Islet of Langerhans (tissue), 1 donor: Measurements from ENCODE around the gene LCNL1.
"Not testable (repeated sequence)": the region's sequence is repeated elsewhere in the genome, so short reads cannot be mapped to it uniquely, and the experiment has no call there.

Experiments used
- FAIRE-seq: peaks from one replicate; lab custom pipeline; 2011; peaks lifted over from hg19 to GRCh38; lab: Jason Lieb, UNC

The LCNL1 gene

GRCh38 chr9:136995362-136995761 lies 12.6 kb downstream of the LCNL1 start:
- no peak for FAIRE-seq

GRCh38 chr9:136995772-136996311 lies 13.0 kb downstream of the LCNL1 start:
- FAIRE-seq: no peak

- no peak for FAIRE-seq
Observed at GRCh38 chr9:136996361-136997292, 13.8 kb downstream of the LCNL1 start, which contains the start of gene CLIC3. Gene CLIC3 (minus strand): TSS chr9:136996568. CDS start chr9:136996543, 25 bp downstream.

GRCh38 chr9:136997371-136997770 lies 14.6 kb downstream of the LCNL1 start:
- no peak for FAIRE-seq

- no peak for FAIRE-seq
Observed at GRCh38 chr9:136997830-136998234, 15.0 kb downstream of the LCNL1 start.

- FAIRE-seq: no peak
Observed at GRCh38 chr9:137000177-137000930, 17.6 kb downstream of the LCNL1 start.

GRCh38 chr9:137001857-137002645 lies 19.3 kb downstream of the LCNL1 start:
- FAIRE-seq: no peak

- no peak for FAIRE-seq
Observed at GRCh38 chr9:137002646-137003041, 19.9 kb downstream of the LCNL1 start.

- FAIRE-seq: not testable (repeated sequence)
Observed at GRCh38 chr9:137004285-137004684, 21.5 kb downstream of the LCNL1 start.

- FAIRE-seq: no peak
Observed at GRCh38 chr9:137006116-137007003, 23.6 kb downstream of the LCNL1 start.

- no peak for FAIRE-seq
Observed at GRCh38 chr9:137007108-137007815, 24.5 kb downstream of the LCNL1 start.

- FAIRE-seq: no peak
Observed at GRCh38 chr9:137007816-137008270, 25.1 kb downstream of the LCNL1 start.

GRCh38 chr9:137008312-137008711 lies 25.5 kb downstream of the LCNL1 start:
- no peak for FAIRE-seq

GRCh38 chr9:137009217-137009616 lies 26.4 kb downstream of the LCNL1 start:
- FAIRE-seq: no peak

- FAIRE-seq: no peak
Observed at GRCh38 chr9:137009938-137010732, 27.3 kb downstream of the LCNL1 start.

- FAIRE-seq: no peak
Observed at GRCh38 chr9:137011156-137011555, 28.4 kb downstream of the LCNL1 start.

GRCh38 chr9:137011907-137012675 lies 29.3 kb downstream of the LCNL1 start:
- no peak for FAIRE-seq

- FAIRE-seq: no peak
Observed at GRCh38 chr9:137012694-137013570, 30.1 kb downstream of the LCNL1 start.
